Prostate gland (tissue), 2 donors: ENCODE results near the gene TLK2. TPM values are rescaled to one million over a fixed set of nuclear protein-coding genes. Genes with fewer than 3 reads are reported as not detected.
"Not testable (repeated sequence)": the region's sequence is repeated elsewhere in the genome, so short reads cannot be mapped to it uniquely, and the experiment has no call there.

Experiments
- DNase-seq: peaks from one replicate; pipeline ENCODE4 v3.0.0-alpha.2; 2019; ENCODE audit warnings: low spot score
- H3K27ac ChIP-seq, 2 donors: fragments of 200-600 bp; sonication (generic); 2 replicates each; pipeline ENCODE4 v1.5.1; 2017 to 2019
- H3K27me3 ChIP-seq: fragments of 200-600 bp; sonication (generic); replicated peaks from 2 replicates; pipeline ENCODE4 v1.5.1; 2019; ENCODE audit not compliant: insufficient read depth
- H3K36me3 ChIP-seq, 2 donors: fragments of 200-600 bp; sonication (generic); 1 replicate in 1 of 2; 2 replicates in 1 of 2; pipeline versions ENCODE4 v1.5.1 to v1.8.1; 2017 to 2019
- H3K4me1 ChIP-seq: fragments of 200-600 bp; sonication (generic); replicated peaks from 2 replicates; pipeline ENCODE4 v1.5.1; 2019
- H3K4me3 ChIP-seq, 2 donors: fragments of 200-600 bp; sonication (generic); 2 replicates each; pipeline ENCODE4 v1.5.1; 2017 to 2019
- H3K9me3 ChIP-seq: fragments of 200-600 bp; sonication (generic); 2 replicates; pipeline ENCODE4 v1.5.1; 2017
- WGBS: methylation state at CpG from one replicate; pipeline ENCODE4 v1.1.5; 2018; 5-methylcytosine and 5-hydroxymethylcytosine counted together
- intact Hi-C: fragments of 100-400 bp; cut with DNase I; formaldehyde crosslinking; loops from one replicate; pipeline ENCODE4 v1.14.2; 2022
- total RNA-seq, 2 donors: library from RNA; depleted of rRNA; stranded (reverse); fragments of >200 nt; gene quantifications; one replicate each; pipeline ENCODE4 v1.1.0, GENCODE V29; 2016

Gene TLK2
- total RNA-seq, 2 donors from 2014 or later = 24.1 to 47.6 TPM

DNA sequence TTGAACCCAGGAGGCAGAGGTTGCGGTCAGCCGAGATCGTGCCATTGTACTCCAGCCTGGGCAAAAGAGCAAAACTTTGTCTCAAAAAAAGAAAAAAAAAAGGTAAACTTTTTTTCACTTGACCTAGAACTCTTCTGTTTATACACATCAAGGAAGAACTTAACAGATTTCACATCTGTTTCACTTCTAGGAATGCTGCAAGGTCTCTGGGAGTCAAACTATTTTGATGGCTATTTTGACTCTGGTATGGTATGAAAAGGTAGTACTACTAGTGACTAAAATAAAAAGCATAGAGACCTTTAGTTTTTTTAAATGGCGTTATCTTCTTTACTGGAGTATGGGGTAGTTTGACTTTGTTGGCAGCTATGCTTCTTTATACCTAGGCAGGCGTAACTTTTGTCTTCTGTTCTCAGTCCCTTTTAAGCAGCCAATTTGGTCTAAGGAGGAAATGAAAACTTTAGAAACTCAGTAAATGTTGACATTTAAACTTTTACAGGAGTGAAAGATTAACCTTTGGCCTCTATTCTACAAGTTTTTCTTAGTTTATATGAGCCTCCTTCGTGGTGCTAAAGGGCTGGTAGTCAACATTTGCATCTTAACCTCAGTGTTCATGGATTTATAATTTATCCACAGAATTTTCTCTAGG lies 28.7 kb downstream of the TLK2 start:
- H3K27me3 ChIP-seq, DNase-seq, H3K27ac ChIP-seq, H3K9me3 ChIP-seq, intact Hi-C loops, H3K36me3 ChIP-seq, H3K4me1 ChIP-seq, H3K4me3 ChIP-seq: not testable (repeated sequence)
- 53% methylated on average over 6 of the region's 6 CpGs for WGBS

DNA sequence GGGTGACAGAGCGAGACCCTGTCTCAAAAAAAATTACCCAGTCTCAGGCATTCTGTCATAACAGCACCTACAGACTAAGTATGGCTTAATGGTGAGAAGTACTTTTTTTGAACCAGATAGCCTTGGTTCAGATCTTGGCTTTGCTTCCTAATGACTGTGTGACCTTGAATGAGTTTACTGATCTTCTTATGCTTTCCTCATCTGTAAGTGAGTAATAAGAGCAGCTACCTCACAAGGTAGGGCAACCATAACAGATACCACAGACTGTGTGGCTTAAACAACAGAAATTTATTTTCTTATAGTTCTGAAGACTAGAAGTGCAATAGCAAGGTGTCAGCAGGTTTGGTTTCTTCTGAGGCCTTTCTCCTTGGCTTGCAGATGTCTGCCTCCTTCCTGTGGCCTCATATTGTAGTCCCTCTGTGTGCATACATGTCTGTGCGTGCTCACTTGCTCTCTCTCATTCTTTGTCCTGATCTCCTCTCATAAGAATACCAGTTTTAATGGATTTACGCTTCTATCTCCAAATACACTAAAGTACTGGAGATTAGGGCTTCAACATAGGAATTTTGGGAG lies 31.7 kb downstream of the TLK2 start:
- H3K9me3 ChIP-seq, H3K4me1 ChIP-seq, DNase-seq, intact Hi-C loops, H3K27me3 ChIP-seq, H3K36me3 ChIP-seq, H3K4me3 ChIP-seq, H3K27ac ChIP-seq: not testable (repeated sequence)
- 95% methylated on average over 3 of the region's 3 CpGs for WGBS

DNA sequence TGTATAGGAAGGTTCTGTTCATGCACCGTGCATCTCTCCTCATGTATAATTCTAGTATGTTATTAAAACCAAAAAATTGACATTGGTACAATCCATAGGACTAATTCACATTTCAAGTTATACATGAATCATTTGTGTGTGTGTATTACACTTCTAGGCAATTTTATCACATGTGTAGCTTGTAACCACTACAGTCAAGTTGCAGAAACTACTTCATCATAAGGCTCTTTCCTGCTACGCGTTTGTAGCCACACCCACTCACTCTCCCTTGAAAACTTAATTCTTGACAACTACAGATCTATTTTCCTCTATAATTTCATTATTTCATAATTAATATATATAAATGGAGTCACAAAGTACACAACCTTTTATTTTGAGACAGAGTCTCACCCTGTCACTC lies 32.4 kb downstream of the TLK2 start:
- H3K9me3 ChIP-seq, H3K4me3 ChIP-seq, H3K36me3 ChIP-seq, DNase-seq, H3K4me1 ChIP-seq, H3K27ac ChIP-seq, intact Hi-C loops, H3K27me3 ChIP-seq: not testable (repeated sequence)
- 88% methylated on average over 3 of the region's 3 CpGs for WGBS

DNA sequence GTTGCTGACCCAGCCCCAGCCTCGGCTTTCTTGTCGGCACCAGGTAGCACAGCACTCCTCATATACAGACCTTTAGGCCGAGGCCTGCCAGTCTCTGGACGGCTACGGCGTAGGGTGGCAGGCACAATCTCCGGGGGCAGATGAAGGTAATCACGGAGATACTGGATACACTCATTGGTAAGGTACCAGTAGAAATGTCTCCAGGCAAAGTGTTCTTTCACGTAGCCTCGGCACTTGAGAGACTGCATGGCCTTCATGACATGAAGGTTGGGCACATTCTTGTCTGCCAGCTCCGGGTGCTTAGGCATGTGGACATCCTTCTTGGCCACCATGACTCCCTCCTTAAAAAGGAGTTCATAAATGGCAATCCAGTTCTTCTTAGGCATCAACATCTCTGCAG lies 37.8 kb downstream of the TLK2 start:
- 94% methylated on average over 11 of the region's 11 CpGs for WGBS
- H3K9me3 ChIP-seq, H3K27me3 ChIP-seq, intact Hi-C loops, H3K4me3 ChIP-seq, DNase-seq, H3K27ac ChIP-seq, H3K36me3 ChIP-seq, H3K4me1 ChIP-seq: not testable (repeated sequence)

DNA sequence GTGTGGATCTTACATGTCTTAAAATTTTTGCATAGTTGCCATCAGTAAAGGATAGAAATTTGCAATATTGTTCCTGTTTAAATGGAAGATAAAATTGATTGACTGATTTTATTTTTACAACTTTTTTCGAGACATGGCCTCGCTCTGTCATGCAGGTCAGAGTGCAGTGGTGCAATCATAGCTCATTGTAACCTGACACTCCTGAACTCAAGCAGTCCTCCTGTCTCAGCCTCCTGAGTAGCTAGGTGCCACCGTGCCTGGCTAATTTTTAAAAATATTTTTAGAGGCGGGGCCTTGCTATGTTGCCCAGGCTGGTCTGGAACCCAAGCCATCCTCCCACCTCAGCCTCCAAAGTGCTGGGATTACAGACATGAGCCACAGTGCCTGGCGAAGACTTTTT lies 42.7 kb downstream of the TLK2 start:
- H3K4me3 ChIP-seq, H3K27ac ChIP-seq, intact Hi-C loops, H3K27me3 ChIP-seq, H3K9me3 ChIP-seq, H3K4me1 ChIP-seq, DNase-seq, H3K36me3 ChIP-seq: not testable (repeated sequence)
- 88% methylated on average over 5 of the region's 5 CpGs for WGBS

DNA sequence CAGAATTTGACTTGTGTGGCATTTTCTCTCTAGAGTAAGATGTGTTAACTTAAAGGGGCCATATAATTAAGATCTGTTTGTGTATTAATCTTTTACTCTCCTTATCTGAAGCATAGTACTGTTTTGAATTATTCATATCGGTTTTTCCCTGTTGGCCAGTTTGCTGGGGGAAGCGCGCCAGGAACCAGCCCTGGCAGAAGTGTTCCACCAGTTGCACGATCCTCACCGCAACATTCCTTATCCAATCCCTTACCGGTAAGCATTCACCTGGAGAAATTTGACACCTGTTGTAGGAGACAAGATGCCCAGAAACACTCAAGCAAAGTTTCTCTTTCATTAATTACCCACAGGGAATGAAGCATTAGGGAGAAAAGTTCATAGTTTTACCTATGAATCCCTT lies 45.5 kb downstream of the TLK2 start:
- WGBS = 53% methylated on average over 6 of the region's 6 CpGs
- H3K36me3 ChIP-seq, intact Hi-C loops, H3K9me3 ChIP-seq, H3K27ac ChIP-seq, H3K27me3 ChIP-seq, H3K4me3 ChIP-seq, H3K4me1 ChIP-seq, DNase-seq: not testable (repeated sequence)

DNA sequence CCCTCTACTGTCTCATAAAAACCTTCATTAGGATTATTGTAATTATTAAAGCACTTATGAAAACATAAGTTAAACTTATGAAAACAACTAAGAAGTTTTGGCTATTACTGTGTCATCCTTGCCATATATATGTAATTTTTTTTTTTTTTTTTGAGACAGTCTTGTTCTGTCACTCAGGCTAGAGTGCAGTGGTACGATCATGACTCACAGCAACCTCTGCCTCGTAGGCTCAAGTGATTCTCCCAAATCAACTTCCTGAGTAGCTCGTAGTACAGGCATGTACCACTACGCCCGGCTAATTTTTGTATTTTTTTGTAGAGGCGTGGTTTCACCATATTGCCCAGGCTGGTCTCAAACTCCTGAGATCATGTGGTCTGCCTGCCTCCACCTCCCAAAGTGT lies 46.7 kb downstream of the TLK2 start:
- H3K36me3 ChIP-seq, H3K9me3 ChIP-seq, H3K27me3 ChIP-seq, H3K4me1 ChIP-seq, H3K4me3 ChIP-seq, DNase-seq, H3K27ac ChIP-seq, intact Hi-C loops: not testable (repeated sequence)
- WGBS = 91% methylated on average over 6 of the region's 6 CpGs

DNA sequence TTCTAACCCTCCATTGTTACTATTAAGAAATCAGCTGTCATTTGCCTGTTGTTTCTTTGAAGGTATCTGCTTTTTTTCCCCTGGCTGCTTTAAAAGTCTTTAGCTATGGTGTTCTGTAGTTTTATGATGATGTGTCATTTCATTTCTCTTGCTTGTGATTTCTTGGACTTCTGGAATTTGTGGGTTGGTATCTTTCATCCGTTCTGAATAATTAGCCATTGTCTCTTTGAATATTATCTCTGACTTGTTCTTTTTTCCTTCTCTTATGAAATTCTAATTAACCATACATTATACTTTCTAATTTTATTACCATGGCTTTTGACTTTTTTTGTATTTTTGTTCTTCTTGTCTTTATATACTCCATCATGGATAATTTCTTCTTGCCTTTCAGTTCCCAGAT lies 52.3 kb downstream of the TLK2 start:
- WGBS = 89% methylated on average over 1 of the region's 1 CpG
- H3K27me3 ChIP-seq, H3K4me1 ChIP-seq, H3K9me3 ChIP-seq, H3K36me3 ChIP-seq, H3K27ac ChIP-seq, H3K4me3 ChIP-seq, intact Hi-C loops, DNase-seq: not testable (repeated sequence)

DNA sequence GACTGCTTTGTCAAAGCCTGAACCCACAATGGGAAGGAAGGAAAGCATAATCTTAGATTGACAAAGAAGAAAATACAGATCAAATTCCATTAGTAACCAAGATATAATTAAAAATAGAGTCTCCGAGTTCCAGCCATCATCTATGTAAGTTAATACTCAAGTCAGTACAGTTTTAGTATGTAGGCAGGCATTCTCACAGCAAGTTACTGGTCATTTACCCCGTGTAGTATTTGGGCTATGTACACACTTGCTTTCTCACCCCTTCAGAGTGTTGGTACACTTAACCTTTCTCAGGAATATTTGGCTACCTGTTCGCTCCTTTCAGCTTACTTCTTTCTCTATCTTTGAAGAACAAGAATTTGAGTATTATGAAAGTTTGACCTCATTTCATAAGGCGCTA lies 57.9 kb downstream of the TLK2 start:
- DNase-seq, H3K9me3 ChIP-seq, intact Hi-C loops, H3K36me3 ChIP-seq, H3K4me3 ChIP-seq, H3K4me1 ChIP-seq, H3K27me3 ChIP-seq, H3K27ac ChIP-seq: not testable (repeated sequence)
- WGBS = 95% methylated on average over 3 of the region's 4 CpGs

DNA sequence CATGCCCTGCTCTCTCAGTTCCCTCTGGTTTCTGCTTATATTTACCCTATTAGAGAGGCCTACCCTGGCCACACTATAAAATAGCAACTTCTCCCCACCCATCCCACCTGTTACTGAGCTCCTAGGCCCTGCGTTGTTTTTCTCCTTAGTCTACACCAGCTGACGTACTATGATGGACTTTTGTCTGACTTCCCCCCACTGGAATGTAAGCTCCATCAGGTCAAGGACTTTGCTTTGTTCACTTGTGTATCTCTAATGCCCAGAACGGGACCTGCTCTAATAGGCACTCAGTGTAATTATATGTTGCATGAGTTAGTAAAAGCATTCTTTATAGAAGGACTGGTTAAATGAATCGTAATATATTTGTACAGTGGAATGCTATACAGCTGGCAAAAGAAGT lies 62.4 kb downstream of the TLK2 start:
- H3K4me3 ChIP-seq, intact Hi-C loops, H3K9me3 ChIP-seq, H3K27ac ChIP-seq, DNase-seq, H3K4me1 ChIP-seq, H3K36me3 ChIP-seq, H3K27me3 ChIP-seq: not testable (repeated sequence)
- WGBS = 91% methylated on average over 4 of the region's 4 CpGs

DNA sequence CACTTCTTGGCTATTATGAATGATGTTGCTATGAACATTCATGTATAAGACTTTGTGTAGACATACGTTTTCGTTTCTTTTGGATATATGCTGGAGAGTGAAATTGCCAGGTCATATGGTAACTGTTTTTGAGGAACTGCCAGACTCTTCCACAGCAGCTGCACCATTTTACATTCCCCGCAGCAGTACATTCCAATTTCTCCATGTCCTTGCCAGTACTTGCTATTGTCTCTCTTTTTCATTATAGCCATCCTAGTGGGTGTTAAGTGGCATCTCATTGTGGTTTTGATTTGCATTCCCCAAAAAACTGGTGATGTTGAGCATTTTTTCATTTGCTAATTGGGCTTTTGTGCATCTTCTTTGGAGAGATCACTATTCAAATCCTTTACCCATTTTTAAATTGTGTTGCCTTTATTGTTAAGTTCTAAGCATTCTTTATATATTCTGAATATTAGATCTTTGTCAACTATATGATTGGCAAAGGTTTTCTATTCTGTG lies 64.7 kb downstream of the TLK2 start:
- H3K4me3 ChIP-seq, H3K27ac ChIP-seq, DNase-seq, H3K27me3 ChIP-seq, H3K4me1 ChIP-seq, H3K36me3 ChIP-seq, H3K9me3 ChIP-seq, intact Hi-C loops: not testable (repeated sequence)
- 76% methylated on average over 3 of the region's 3 CpGs for WGBS

DNA sequence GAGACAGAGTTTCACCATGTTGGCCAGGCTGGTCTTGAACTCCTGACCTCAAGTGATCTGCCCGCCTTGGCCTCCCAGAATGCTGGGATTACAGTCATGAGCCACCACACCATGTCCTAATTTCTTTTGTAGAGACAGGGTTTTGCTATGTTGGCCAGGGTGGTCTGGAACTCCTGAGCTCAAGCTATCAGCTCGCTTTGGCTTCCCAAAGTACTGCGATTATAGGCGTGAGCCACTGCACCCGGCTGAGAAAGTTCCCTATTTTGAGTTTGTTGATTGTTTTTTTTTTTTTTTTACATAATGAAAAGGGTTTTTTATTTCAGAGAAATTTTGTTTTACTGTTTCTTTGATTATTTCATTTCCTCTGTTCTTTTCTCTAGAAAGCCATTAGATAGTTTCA lies 67.4 kb downstream of the TLK2 start:
- H3K4me3 ChIP-seq, H3K9me3 ChIP-seq, H3K27ac ChIP-seq, DNase-seq, intact Hi-C loops, H3K4me1 ChIP-seq, H3K27me3 ChIP-seq, H3K36me3 ChIP-seq: not testable (repeated sequence)
- WGBS = 89% methylated on average over 5 of the region's 5 CpGs
